Pons (tissue), 1 donor: Measurements from ENCODE around the gene TSEN34.
"Not testable (repeated sequence)": the region's sequence is repeated elsewhere in the genome, so short reads cannot be mapped to it uniquely, and the experiment has no call there.

ENCODE experiments used
- DNase-seq: peaks from one replicate; pipeline ENCODE4 v3.0.0-alpha.2; 2016; ENCODE audit warnings: low spot score

Gene TSEN34

GRCh38 chr19:54209058-54209810 is 18.1 kb downstream of the TSEN34 start:
- peak; percentile 74 for DNase-seq

DNA sequence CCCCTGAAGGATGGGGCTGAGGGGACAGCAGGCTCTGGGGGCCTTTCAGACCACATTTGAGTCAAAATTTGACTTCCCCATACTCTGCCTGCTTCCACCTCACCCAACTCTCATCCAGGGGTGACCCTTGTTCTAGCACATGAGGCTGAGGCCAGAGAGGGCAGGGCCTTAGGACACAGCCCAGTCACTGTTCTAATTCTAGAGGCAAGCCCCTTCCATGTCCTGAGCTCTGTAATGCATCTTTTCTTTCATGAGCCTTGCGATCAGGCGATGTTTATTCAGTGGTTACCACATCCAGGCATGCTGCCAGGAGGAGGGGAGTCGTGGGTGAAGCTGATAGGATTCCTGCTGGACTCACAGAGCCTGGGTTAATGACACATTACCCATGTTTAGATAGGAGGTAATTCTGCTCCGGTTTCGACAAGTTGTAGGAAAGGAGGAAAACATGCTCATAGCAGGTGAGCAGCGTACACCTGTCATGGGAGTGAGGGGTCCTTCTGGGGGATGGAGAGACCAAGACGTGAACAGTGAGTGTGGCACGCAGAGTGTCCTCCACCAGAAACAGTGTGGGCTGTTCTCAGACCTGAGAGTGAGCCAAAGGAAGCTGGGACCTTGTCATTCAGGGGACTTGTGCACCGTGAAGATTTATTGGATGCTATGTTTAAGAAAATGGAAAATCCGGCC is 18.8 kb downstream of the TSEN34 start:
- peak; percentile 97 for DNase-seq

DNA sequence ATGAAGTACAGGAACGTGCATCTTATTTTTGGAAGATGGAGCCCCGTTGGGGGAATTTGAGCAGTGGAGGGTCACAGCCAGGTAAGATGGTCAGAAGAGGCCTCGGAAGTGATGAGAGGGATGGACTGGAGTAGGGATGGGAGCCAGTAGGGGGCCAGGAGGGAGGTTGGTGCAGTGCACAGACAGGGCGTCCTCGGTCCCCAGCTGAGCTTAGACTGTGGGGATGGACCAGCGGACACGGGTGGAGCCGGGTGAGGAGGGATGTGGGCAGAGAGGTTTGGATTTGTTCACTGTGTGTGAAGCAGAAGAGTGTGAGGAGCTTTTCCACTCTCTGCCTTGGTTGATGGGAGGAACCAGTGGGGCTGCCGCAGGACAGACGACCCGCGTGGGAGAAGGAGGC is 20.1 kb downstream of the TSEN34 start:
- no peak for DNase-seq

DNA sequence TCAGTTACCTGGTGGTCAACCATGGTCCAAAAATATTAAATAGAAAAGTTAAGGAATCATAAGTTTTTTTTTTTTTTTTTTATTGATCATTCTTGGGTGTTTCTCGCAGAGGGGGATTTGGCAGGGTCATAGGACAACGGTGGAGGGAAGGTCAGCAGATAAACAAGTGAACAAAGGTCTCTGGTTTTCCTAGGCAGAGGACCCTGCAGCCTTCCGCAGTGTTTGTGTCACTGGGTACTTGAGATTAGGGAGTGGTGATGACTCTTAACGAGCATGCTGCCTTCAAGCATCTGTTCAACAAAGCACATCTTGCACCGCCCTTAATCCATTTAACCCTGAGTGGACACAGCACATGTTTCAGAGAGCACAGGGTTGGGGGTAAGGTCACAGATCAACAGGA is 23.1 kb downstream of the TSEN34 start:
- DNase-seq: not testable (repeated sequence)

DNA sequence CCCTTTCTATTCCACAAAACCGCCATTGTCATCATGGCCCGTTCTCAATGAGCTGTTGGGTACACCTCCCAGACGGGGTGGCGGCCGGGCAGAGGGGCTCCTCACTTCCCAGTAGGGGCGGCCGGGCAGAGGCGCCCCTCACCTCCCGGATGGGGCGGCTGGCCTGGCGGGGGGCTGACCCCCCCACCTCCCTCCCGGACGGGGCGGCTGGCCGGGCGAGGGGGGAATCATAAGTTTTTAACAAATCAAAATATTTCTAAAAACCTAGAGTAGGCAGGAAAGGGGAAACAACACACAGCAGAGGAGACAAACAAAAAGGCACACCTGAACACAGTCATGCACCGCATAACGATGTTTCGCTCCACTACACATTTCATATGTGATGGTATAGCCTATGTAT is 23.6 kb downstream of the TSEN34 start:
- not testable (repeated sequence) for DNase-seq

GRCh38 chr19:54216869-54217268 is 25.8 kb downstream of the TSEN34 start:
- no peak for DNase-seq

- not testable (repeated sequence) for DNase-seq
Measured at GRCh38 chr19:54217517-54218247, 26.6 kb downstream of the TSEN34 start.

DNA sequence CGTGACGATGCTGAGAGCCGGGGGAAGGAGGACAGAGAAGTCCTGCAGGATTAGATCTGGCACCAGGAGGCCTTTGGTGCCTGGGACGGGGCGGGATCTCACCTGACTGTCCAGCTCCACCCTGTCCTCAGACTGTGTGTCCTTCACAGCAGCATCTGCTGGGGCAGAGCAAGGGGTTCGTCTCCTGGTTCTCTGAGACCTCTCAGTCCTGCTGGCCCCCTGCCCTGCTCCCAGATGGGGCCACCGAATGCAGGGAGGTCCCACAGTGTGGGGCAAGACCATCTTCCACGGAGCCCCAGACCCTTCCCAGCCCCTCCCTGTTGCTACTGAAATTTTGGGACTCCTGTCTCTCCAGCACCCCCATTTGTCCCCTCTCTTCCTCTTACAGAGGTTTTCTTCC is 27.2 kb downstream of the TSEN34 start:
- no peak for DNase-seq

GRCh38 chr19:54218960-54219661 is 28.0 kb downstream of the TSEN34 start:
- no peak for DNase-seq

- not testable (repeated sequence) for DNase-seq
Measured at GRCh38 chr19:54219702-54220101, 28.6 kb downstream of the TSEN34 start.

- DNase-seq: not testable (repeated sequence)
Measured at GRCh38 chr19:54221947-54222346, 30.8 kb downstream of the TSEN34 start.

DNA sequence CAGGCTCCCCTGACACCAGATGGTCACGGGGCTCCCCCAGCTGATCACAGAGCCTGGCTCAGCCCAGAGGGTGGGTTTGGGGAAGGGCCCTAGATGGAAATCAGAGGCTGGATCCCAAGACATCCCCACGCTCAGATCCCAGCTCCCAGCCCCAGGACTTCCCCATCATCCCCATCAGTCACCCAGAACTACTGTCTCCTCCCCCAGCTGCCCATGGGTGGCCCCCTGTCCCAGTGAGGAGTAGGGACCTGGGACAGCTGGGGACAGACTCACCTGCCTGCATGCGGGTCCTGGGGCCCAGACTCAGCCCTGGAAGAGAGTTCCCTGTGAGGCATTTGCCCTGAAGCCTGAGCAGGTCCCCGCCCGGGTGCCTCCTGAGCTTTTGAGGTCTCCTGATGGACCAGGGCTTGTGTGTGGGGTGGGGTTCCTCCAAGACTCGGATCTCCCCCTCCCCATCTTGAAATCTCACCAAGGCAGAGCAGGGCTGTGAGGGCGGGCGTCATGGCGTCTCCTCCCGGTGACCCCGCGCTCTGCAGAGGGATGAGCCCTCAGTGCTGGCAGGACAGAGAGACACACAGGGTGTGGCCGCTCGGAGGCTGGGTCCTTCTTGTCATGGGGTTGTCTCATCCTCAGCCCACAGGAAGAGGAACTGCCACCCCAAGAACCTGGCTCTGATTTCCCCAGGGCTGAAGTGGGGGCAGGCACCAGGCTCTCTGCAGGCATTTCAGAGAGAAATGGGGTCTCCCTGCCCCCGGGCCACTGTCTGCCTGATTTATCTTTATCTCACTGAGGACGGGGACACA is 31.6 kb downstream of the TSEN34 start, which contains the start of gene LILRB3:
LILRB3 (minus strand) TSS at position 534 of the 803 bp plus-strand sequence; CDS start at position 503, 31 bp downstream.
- not testable (repeated sequence) for DNase-seq

- not testable (repeated sequence) for DNase-seq
Measured at GRCh38 chr19:54223277-54223936, 32.3 kb downstream of the TSEN34 start.

DNA sequence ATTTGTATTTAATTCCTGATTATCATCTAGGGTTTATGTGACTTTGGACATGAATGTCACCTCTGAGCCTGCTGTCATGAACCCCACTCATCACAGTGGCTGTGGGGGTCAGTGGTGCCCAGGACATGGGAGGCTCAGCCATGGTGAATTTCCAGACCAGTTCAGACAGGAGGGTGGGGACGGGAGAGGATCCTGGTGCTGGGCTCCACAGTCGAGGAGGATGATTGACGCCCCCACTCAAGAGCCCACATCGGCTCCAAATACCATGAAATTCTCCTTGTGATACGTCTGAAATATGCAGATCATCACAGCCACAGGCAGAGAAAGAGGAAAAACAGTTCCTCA is 32.8 kb downstream of the TSEN34 start:
- not testable (repeated sequence) for DNase-seq

- DNase-seq: not testable (repeated sequence)
Measured at GRCh38 chr19:54224619-54225018, 33.5 kb downstream of the TSEN34 start.

DNA sequence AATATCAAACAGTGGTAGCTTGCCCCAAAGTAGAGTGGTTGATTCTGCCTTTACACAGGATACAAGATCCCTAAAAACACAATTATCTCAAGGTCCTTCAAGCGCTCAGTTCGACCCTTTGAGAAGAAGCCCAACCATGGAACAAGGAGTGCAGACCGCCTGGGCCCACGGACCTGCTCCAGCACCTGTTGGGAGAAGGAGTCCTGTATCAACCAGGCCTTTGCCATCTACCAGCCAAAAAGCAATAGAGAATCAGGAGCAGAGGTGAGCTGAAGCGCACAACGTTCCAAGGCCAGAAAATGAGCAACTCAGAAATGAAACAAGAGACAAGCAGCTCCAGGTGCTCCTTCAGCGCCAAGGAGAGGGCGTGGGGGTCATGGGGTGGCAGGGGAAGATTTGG is 38.0 kb downstream of the TSEN34 start:
- no peak for DNase-seq

GRCh38 chr19:54230031-54230430 is 38.9 kb downstream of the TSEN34 start:
- no peak for DNase-seq

GRCh38 chr19:54231077-54231931 is 40.2 kb downstream of the TSEN34 start:
- DNase-seq: peak; percentile 89

DNA sequence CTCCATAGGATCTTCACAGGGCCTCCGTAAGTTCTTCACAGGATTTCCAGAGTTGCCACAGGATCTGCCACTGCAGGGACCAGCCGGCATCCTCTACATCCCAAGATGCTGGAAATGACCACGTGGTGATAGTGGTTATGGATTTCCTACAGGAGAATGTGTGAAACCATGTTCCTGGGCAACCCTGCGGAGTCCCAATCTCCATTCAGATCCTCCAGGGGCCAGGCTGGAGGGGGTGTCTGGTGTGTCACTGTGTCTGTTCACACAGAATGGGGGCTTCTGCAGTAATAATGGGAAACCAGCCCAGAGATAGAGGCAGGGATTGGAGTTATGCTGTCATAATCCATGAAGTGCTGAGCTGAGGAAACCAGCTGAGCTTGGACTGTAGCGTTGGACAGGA is 42.8 kb downstream of the TSEN34 start:
- no peak for DNase-seq
